OCI-LY1 (cell line): ENCODE results near the gene SYNGR4.

Experiments
- H2AFZ ChIP-seq: fragments of 200-600 bp; sonication (generic), shearing (Covaris generic); 2 replicates; pipeline ENCODE4 v1.6.0; 2014; ENCODE audit warnings: antibody characterized with exemption, mild to moderate bottlenecking, low read length
- H3F3A ChIP-seq: fragments of 200-600 bp; sonication (generic), shearing (Covaris generic); 2 replicates; pipeline ENCODE4 v1.6.0; 2014; ENCODE audit warnings: mild to moderate bottlenecking, antibody characterized with exemption, low read length, moderate library complexity; ENCODE audit not compliant: insufficient read depth
- H3K27ac ChIP-seq: fragments of 200-600 bp; sonication (generic); 2 replicates; pipeline ENCODE4 v1.5.1; 2014; ENCODE audit warnings: low read length, mixed run types, mild to moderate bottlenecking, low read depth; ENCODE audit not compliant: poor library complexity, severe bottlenecking
- H3K27me3 ChIP-seq: fragments of 200-600 bp; sonication (generic); 2 replicates; pipeline ENCODE4 v1.6.0; 2014; ENCODE audit warnings: antibody characterized with exemption, mild to moderate bottlenecking, low read length, moderate library complexity; ENCODE audit not compliant: insufficient read depth
- H3K36me3 ChIP-seq: fragments of 200-600 bp; sonication (generic); 2 replicates; pipeline ENCODE4 v1.6.1; 2014; ENCODE audit warnings: mild to moderate bottlenecking, antibody characterized with exemption, low read length, moderate library complexity, mixed read lengths; ENCODE audit not compliant: insufficient read depth
- H3K4me1 ChIP-seq: fragments of 200-600 bp; sonication (generic); 2 replicates; pipeline ENCODE4 v1.5.1; 2014; ENCODE audit warnings: mild to moderate bottlenecking, low read length, moderate library complexity; ENCODE audit not compliant: insufficient read depth, severe bottlenecking
- H3K4me2 ChIP-seq: fragments of 200-600 bp; sonication (generic), shearing (Covaris generic); 2 replicates; pipeline ENCODE4 v1.6.1; 2014; ENCODE audit warnings: low read length
- H3K4me3 ChIP-seq: fragments of 200-600 bp; sonication (generic); 2 replicates; pipeline ENCODE4 v1.5.1; 2014; ENCODE audit warnings: low read length, low read depth, mild to moderate bottlenecking, mixed read lengths; ENCODE audit not compliant: poor library complexity, severe bottlenecking
- H3K79me2 ChIP-seq: fragments of 200-600 bp; shearing (Covaris generic); 2 replicates; pipeline ENCODE4 v1.6.1; 2016; ENCODE audit warnings: mixed run types, low read length, mixed read lengths; ENCODE audit not compliant: insufficient read depth
- H3K9ac ChIP-seq: fragments of 200-600 bp; sonication (generic), shearing (Covaris generic); 2 replicates; pipeline ENCODE4 v1.6.1; 2014; ENCODE audit warnings: mild to moderate bottlenecking, low read length, mixed read lengths
- H3K9me2 ChIP-seq: fragments of 200-600 bp; sonication (generic), shearing (Covaris generic); 2 replicates; pipeline ENCODE4 v1.6.1; 2014; ENCODE audit warnings: low read depth, mild to moderate bottlenecking, low read length, mixed read lengths
- H3K9me3 ChIP-seq: fragments of 200-600 bp; shearing (Covaris generic); 2 replicates; pipeline ENCODE4 v1.6.1; 2014; ENCODE audit warnings: low read length, mixed read lengths
- H4K20me1 ChIP-seq: fragments of 200-600 bp; sonication (generic), shearing (Covaris generic); 2 replicates; pipeline ENCODE4 v1.6.0; 2016; ENCODE audit warnings: mild to moderate bottlenecking, low read length; ENCODE audit not compliant: insufficient read depth
- EZH2 ChIP-seq: fragments of 200-600 bp; sonication (generic), shearing (Covaris generic); IDR thresholded peaks from 2 replicates; pipeline ENCODE4 v1.8.0; 2017; ENCODE audit warnings: borderline replicate concordance, mixed run types, mild to moderate bottlenecking, antibody characterized with exemption, low read length, moderate library complexity, mixed read lengths
- TF ChIP-seq, protein P1 (sequence below): fragments of 200-600 bp; sonication (generic), shearing (Covaris generic); IDR thresholded peaks from 2 replicates; pipeline ENCODE4 v1.5.1; 2017; ENCODE audit warnings: mild to moderate bottlenecking, antibody characterized with exemption, low read length, moderate library complexity, mixed read lengths

SYNGR4 gene

DNA sequence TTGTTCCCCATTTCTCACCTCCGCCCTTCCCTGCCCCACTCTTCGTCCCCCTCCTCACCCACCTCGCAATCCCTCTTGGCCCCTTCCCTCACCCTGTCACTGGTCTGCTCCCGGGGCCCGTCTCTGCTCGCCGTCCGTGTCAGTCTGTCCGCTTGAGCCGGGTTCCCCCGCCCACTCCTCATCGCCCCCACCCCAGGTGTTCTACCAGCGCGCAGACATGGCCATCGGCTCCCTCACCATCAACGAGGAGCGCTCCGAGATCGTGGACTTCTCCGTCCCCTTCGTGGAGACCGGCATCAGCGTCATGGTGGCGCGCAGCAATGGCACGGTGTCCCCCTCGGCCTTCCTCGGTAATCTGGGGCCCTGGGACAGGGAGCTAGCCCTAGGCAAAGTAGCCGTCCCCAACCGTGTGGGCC lies 51.6 kb downstream of the SYNGR4 start:
- TF ChIP-seq, protein P1, sequence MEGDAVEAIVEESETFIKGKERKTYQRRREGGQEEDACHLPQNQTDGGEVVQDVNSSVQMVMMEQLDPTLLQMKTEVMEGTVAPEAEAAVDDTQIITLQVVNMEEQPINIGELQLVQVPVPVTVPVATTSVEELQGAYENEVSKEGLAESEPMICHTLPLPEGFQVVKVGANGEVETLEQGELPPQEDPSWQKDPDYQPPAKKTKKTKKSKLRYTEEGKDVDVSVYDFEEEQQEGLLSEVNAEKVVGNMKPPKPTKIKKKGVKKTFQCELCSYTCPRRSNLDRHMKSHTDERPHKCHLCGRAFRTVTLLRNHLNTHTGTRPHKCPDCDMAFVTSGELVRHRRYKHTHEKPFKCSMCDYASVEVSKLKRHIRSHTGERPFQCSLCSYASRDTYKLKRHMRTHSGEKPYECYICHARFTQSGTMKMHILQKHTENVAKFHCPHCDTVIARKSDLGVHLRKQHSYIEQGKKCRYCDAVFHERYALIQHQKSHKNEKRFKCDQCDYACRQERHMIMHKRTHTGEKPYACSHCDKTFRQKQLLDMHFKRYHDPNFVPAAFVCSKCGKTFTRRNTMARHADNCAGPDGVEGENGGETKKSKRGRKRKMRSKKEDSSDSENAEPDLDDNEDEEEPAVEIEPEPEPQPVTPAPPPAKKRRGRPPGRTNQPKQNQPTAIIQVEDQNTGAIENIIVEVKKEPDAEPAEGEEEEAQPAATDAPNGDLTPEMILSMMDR = no peak
- no peak for TF ChIP-seq EZH2
- H3F3A ChIP-seq = no peaks in the 10 kb centered on the region
- no peaks in the 10 kb centered on the region for H3K9me2 ChIP-seq
- H3K9me3 ChIP-seq = no peaks in the 10 kb centered on the region
- no peak overlapping the region for H3K9ac ChIP-seq
- H3K4me1 ChIP-seq = peaks cover 5% of the 10 kb centered on the region
- no peaks in the 10 kb centered on the region for H3K36me3 ChIP-seq
- no peaks in the 10 kb centered on the region for H3K27me3 ChIP-seq
- H3K27ac ChIP-seq = no peak overlapping the region
- H3K79me2 ChIP-seq = no peaks in the 10 kb centered on the region
- H3K4me3 ChIP-seq = no peak overlapping the region
- H4K20me1 ChIP-seq = no peaks in the 10 kb centered on the region
- no peak overlapping the region for H3K4me2 ChIP-seq
- H2AFZ ChIP-seq = no peak overlapping the region

DNA sequence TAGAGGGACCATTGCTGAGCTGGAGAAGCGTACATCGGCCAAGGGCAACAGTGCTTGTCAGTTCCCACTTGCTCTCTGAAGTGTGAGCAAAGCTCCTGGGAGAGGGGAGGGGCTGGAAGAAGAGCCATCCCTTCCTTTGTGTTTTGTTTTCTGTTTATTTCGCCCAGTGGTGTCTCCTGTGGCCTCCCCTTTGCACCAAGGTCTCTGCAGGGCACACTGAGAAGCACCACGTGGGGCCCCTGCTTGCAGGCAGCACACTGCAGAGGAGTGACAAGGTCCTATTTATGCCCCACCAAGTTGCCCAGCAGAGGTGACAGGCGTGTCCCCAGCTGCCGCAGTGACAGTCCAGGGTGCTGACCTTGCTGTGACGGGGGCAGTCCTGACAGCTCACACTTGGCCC lies 53.3 kb downstream of the SYNGR4 start:
- Histone ChIP-seq H3K4me3 (no peak overlapping the region), H3K9me3 (no peaks in the 10 kb centered on the region), H3K36me3 (no peaks in the 10 kb centered on the region), H3K27ac (no peak overlapping the region), H3K4me2 (no peak overlapping the region), H3K9ac (no peak overlapping the region), H3K4me1 (peaks cover 5% of the 10 kb centered on the region), H3K9me2 (no peaks in the 10 kb centered on the region), H4K20me1 (no peaks in the 10 kb centered on the region), H2AFZ (no peak overlapping the region), H3K79me2 (no peaks in the 10 kb centered on the region), H3F3A (no peaks in the 10 kb centered on the region), H3K27me3 (no peaks in the 10 kb centered on the region)
- no peak for TF ChIP-seq EZH2
- TF ChIP-seq, protein P1 = no peak

DNA sequence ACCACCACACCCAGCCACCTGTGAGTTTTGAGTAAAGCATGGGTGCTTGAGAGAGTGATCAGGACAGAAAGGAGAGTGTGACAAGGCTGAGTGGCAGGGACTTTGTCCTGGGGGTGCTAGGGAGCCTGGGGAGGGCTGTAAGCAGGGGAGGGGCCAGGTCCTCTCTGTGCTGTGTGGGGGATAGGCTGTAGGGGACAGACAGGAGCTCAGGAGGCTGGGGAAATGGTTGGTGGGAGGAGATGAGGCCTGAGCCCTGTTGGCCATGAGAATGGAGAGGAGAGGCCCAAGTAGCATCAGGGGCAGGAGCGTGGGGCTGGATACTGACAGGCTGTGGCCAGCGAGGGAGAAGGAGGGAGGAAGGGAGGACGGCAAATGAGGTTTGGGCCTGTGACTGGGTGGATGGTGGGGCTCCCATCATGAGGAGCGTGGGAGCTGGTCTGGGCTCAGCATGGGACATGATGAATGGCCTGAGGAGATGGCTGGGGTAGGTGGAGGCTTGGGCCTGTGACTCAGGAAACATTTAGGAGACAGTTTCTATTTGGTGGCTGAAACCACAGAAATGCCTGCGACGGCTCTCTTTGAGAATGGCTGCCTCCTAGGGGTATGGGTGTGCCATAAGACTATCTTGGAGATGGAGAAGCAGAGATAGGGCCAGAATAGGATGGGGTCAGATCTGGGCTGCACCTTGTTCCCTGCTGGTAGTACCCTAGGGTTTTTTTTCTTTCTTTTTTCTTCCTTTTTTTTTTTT lies 54.3 kb downstream of the SYNGR4 start:
- no peaks in the 10 kb centered on the region for H3K79me2 ChIP-seq
- no peaks in the 10 kb centered on the region for H3K9me3 ChIP-seq
- no peaks in the 10 kb centered on the region for H3F3A ChIP-seq
- H3K4me1 ChIP-seq = peaks cover 5% of the 10 kb centered on the region
- H4K20me1 ChIP-seq = no peaks in the 10 kb centered on the region
- H3K9ac ChIP-seq = peak overlapping the region; percentile 30; the same call in 1 of the 2 replicates
- H2AFZ ChIP-seq = no peak overlapping the region
- H3K4me3 ChIP-seq = peak overlapping the region; percentile 57
- H3K9me2 ChIP-seq = no peaks in the 10 kb centered on the region
- no peaks in the 10 kb centered on the region for H3K36me3 ChIP-seq
- H3K27ac ChIP-seq = no peak overlapping the region
- no peaks in the 10 kb centered on the region for H3K27me3 ChIP-seq
- peak overlapping the region; percentile 53 for H3K4me2 ChIP-seq
- TF ChIP-seq, protein P1 = no peak; the same call in 1 of the 2 replicates
- no peak for TF ChIP-seq EZH2
